ENCODE data around the gene CPSF3. TPM values are rescaled to one million over a fixed set of nuclear protein-coding genes. Genes with fewer than 3 reads are reported as not detected.

Gene CPSF3
- total and polyA plus RNA-seq, 2 of the 13 experiments (the other 11 are each of a cell fraction or from before 2014, with no cell fraction given), result 19.8 to 93.0 TPM

DNA sequence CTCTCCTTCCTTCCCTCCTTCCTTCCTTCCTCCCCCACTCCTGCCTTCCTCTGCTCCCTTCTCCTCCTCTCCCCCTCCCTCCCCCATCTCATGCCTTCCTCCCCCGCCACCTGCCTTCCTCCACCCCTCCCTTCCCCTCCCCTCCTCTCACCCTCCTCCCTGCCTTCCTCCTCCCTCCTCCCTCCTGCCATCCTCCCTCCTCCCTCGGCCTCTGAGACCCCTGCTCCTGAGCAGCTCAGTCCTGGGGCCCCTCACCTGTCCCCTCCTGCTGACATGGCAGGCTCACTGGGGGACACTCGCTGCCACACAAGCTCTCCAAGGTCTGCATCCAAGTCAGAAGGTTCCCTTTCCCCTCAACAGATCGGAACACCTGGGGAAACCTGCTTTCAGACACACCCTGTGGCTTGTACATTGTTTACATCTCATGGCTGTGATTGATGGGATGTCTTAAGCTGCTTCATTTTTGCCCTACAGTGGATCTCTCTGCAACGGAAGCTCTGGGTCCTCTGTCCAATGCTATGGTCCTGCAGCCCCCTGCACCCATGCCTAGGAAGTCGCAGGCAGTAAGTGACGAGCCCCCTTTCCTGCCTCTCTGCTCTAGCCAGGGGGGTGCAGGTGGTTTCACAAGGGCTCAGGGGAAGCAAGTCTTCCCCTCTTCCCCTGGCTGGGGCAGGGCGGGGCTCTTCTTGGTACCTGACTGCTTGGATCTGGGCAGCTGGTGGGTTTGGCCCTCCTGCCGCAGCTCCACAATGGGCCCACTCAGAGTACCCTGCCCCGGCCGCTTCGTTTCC is 23.0 kb upstream of the CPSF3 start:
- no TSS peak for BruUV-seq (replicated peaks)
- Histone ChIP-seq H4K20me1 (ENCODE audit: insufficient read depth, low read length) (no peaks in the 10 kb centered on the region), H3K36me3 (replicated peaks in 1 of 2; ENCODE audit: control insufficient read depth in 1 of 2, insufficient read depth in 2 of 2, low read length in 2 of 2) (peaks cover 11 to 13% of the 10 kb centered on the region in 2 experiments; a peak in 4 of 5 replicates), H3K9me3 (ENCODE audit: low read length) (no peaks in the 10 kb centered on the region), H2AFZ (ENCODE audit: low read length) (no peak overlapping the region), H3K4me1 (ENCODE audit: insufficient read depth, low read length) (peaks cover 11% of the 10 kb centered on the region; the same call in 1 of the 2 replicates), H3K27me3 (ENCODE audit: control insufficient read depth in 1 of 2, insufficient read depth in 2 of 2, low read length in 2 of 2) (no peaks in the 10 kb centered on the region), H3K4me2 (ENCODE audit: low read depth, low read length) (no peak overlapping the region), H3K27ac (ENCODE audit: extremely low read length, insufficient read depth, low read length) (no peak overlapping the region), H3K9ac (ENCODE audit: insufficient read depth, low read depth, low read length) (no peak overlapping the region), H3K79me2 (ENCODE audit: insufficient read depth, low read length) (no peaks in the 10 kb centered on the region), H3K4me3 (replicated peaks in 1 of 3; ENCODE audit: insufficient read depth in 1 of 3, low read depth in 2 of 3, low read length in 3 of 3) (no peak overlapping the region)
- intact Hi-C loops (cut with micrococcal nuclease; ENCODE audit: unreplicated experiment) (no loop called here), in situ Hi-C loops (cut with HindIII; ENCODE audit: extremely low pct_ligation_motif_present, low pct_unique_long_range_greater_than_20kb) (no loop called here)
- FAIRE-seq (no peak), ATAC-seq (no peak; the same call in 1 of the 3 replicates), DNase-seq (ENCODE audit: low spot score) (no peak)
- CTCF ChIA-PET (ENCODE audit: low intra/inter-chr PET ratio, low total read pairs), result no interaction called here
- POLR2A ChIA-PET, result interaction anchor here (1.2 kb wide), 1 partner anchor 14 kb away, joined by 3 read pairs; no protein-coding TSS in a partner anchor
- WGBS (ENCODE audit: low lambda C conversion rate), result 91% methylated on average over 12 of the region's 12 CpGs
- no peak for TF ChIP-seq FOXJ3 (CRISPR knock-in tag; IDR thresholded peaks at IDR 0.05; ENCODE audit: borderline replicate concordance)
- no peak for TF ChIP-seq PHF5A (CRISPR knock-in tag; IDR thresholded peaks at IDR 0.05; ENCODE audit: low read depth, unreplicated experiment)
- no peak for TF ChIP-seq ZNF564 (CRISPR knock-in tag; IDR thresholded peaks at IDR 0.05)
- TF ChIP-seq MXD4 (CRISPR knock-in tag; IDR thresholded peaks at IDR 0.05), result no peak
- 0 out of 2 replicates have a peak, but pooled peaks have one; percentile 26 for TF ChIP-seq ZNF263 (CRISPR knock-in tag; IDR thresholded peaks at IDR 0.05)

DNA sequence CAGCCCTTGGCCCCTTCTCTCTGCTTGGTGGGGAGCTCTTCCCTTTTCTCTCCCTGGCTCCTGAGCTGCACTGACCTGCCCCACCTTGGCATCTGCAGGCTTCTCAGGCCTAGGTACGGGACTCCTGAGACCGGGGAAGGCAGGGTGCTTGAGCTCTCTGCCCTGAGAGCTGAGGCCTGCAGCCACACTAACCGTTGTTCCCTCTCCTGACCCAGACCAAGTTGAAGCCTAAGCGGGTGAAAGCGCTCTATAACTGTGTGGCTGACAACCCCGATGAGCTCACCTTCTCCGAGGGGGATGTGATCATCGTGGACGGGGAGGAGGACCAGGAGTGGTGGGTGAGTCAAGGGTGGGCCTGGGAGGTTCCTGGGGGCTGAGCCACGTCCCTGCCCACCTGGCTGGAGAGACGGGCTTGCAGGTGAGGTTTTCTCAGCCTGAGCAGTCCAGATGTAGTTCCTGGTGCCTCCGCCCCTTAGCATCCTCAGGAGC is 22.4 kb upstream of the CPSF3 start:
- intact Hi-C loops (cut with micrococcal nuclease; ENCODE audit: unreplicated experiment), result no loop called here
- H3K79me2 ChIP-seq (ENCODE audit: insufficient read depth, low read length), result no peaks in the 10 kb centered on the region
- no peak for FAIRE-seq
- in situ Hi-C loops (cut with HindIII; ENCODE audit: extremely low pct_ligation_motif_present, low pct_unique_long_range_greater_than_20kb), result no loop called here
- POLR2A ChIA-PET, result interaction anchor here (1.2 kb wide), 1 partner anchor 14 kb away, joined by 3 read pairs; no protein-coding TSS in a partner anchor
- H4K20me1 ChIP-seq (ENCODE audit: insufficient read depth, low read length), result no peaks in the 10 kb centered on the region
- no peak for DNase-seq (ENCODE audit: low spot score)
- no peak overlapping the region for H3K9ac ChIP-seq (ENCODE audit: insufficient read depth, low read depth, low read length)
- CTCF ChIA-PET (ENCODE audit: low intra/inter-chr PET ratio, low total read pairs), result no interaction called here
- no peak overlapping the region for H3K4me2 ChIP-seq (ENCODE audit: low read depth, low read length)
- H3K9me3 ChIP-seq (ENCODE audit: low read length), result no peaks in the 10 kb centered on the region
- ATAC-seq, result peak; percentile 14
- no peak overlapping the region for H2AFZ ChIP-seq (ENCODE audit: low read length)
- peaks cover 13 to 16% of the 10 kb centered on the region in 2 experiments; a peak in 4 of 5 replicates for H3K36me3 ChIP-seq (replicated peaks in 1 of 2; ENCODE audit: control insufficient read depth in 1 of 2, insufficient read depth in 2 of 2, low read length in 2 of 2)
- no TSS peak for BruUV-seq (replicated peaks)
- 99% methylated on average over 9 of the region's 12 CpGs for WGBS (ENCODE audit: low lambda C conversion rate)
- H3K4me3 ChIP-seq (replicated peaks in 1 of 3; ENCODE audit: insufficient read depth in 1 of 3, low read depth in 2 of 3, low read length in 3 of 3), result no peak overlapping the region
- no peaks in the 10 kb centered on the region for H3K27me3 ChIP-seq (ENCODE audit: control insufficient read depth in 1 of 2, insufficient read depth in 2 of 2, low read length in 2 of 2)
- TF ChIP-seq ZNF253 (CRISPR knock-in tag; IDR thresholded peaks at IDR 0.05; ENCODE audit: borderline replicate concordance), result 0 out of 2 replicates have a peak, but pooled peaks have one; percentile 33
- TF ChIP-seq, protein P1, sequence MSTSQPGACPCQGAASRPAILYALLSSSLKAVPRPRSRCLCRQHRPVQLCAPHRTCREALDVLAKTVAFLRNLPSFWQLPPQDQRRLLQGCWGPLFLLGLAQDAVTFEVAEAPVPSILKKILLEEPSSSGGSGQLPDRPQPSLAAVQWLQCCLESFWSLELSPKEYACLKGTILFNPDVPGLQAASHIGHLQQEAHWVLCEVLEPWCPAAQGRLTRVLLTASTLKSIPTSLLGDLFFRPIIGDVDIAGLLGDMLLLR (CRISPR knock-in tag; IDR thresholded peaks at IDR 0.05), result no peak
- no peak overlapping the region for H3K27ac ChIP-seq (ENCODE audit: extremely low read length, insufficient read depth, low read length)
- peaks cover 11% of the 10 kb centered on the region; the same call in 1 of the 2 replicates for H3K4me1 ChIP-seq (ENCODE audit: insufficient read depth, low read length)
